Skin of body (tissue), 2 donors: ENCODE results near the gene NAV2. TPM values are rescaled to one million over a fixed set of nuclear protein-coding genes. Genes with fewer than 3 reads are reported as not detected.

Experiments used
- DNase-seq: peaks from one replicate; lab custom pipeline; 2025; lab: John Stamatoyannopoulos, UW
- total RNA-seq: library from RNA; depleted of rRNA; stranded (reverse); fragments of >200 nt; gene quantifications from one replicate; pipeline ENCODE4 v1.2.3, GENCODE V29; 2014

Gene NAV2
- total RNA-seq, 1 donor from 2014 or later, result 13.6 TPM

GRCh38 chr11:19687392-19687791 is 25.2 kb upstream of the NAV2 start:
- DNase-seq, result no peak

- no peak for DNase-seq
Measured at GRCh38 chr11:19689281-19690000, 23.2 kb upstream of the NAV2 start.

GRCh38 chr11:19690885-19691284 is 21.8 kb upstream of the NAV2 start:
- no peak for DNase-seq

- no peak for DNase-seq
Measured at GRCh38 chr11:19691815-19692500, 20.7 kb upstream of the NAV2 start.

DNA sequence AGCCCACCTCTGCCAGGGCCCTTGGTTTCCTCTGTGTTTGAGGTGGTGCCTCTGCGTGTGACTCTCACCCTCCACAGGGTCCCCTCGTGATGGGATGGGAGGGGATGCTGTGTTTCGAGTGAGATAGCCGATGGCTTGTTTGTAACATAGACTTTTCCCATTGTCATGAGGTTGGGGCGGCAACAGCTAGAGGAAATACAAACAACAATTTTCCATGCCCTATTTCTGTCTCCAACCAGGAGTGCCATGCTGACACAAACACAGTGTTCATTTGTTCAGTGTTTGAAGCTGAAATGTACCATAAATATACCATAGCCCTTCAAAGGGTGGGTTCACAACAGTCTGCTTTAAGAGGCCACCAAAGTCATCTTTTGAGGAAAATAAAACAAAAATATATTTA is 19.5 kb upstream of the NAV2 start:
- no peak for DNase-seq

- DNase-seq, result no peak
Measured at GRCh38 chr11:19694796-19695345, 17.8 kb upstream of the NAV2 start.

DNA sequence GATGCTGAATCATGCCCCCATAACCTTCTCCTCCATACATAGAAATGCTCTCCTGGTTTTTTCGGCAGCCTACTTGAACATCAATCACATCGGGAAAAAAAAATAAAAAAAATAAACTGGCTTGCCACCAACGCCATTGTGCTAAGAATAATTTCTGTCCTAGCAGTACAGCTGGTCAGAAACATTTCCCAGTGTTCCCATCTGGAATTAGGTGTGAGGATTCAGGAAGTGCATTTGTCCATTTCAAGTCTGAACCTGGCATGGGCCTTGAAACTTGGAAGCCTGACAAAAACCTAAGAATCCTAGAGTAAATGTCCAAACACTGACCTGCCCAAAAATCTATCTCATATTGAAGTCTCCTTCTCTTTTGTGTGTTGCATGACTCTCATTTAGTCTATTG is 16.6 kb upstream of the NAV2 start:
- DNase-seq, result no peak

GRCh38 chr11:19696904-19697303 is 15.7 kb upstream of the NAV2 start:
- DNase-seq, result no peak

- no peak for DNase-seq
Measured at GRCh38 chr11:19697721-19698121, 14.9 kb upstream of the NAV2 start.

GRCh38 chr11:19698493-19699292 is 13.9 kb upstream of the NAV2 start:
- no peak for DNase-seq

GRCh38 chr11:19701421-19701820 is 11.2 kb upstream of the NAV2 start:
- no peak for DNase-seq

- no peak for DNase-seq
Measured at GRCh38 chr11:19702620-19703019, 10.0 kb upstream of the NAV2 start.

GRCh38 chr11:19703211-19703610 is 9.4 kb upstream of the NAV2 start:
- no peak for DNase-seq

DNA sequence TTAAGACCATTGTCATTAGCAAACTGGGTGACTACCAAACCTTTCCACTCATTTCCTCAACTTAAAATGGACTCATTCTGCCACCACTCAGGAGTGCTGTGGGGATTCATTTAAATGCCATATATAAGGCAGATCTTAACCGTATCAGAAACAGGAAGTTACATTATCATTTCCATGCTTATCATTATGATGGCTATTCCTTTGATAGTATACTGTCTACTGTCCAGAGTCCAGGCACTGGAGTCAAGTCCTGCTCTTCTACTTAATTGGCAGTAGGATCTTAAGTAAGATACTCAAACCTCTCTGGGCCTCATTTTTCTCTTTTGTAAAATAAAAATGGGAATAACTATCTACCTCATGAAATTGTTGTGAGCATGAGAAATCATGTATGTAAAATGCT is 8.4 kb upstream of the NAV2 start:
- DNase-seq, result no peak

DNA sequence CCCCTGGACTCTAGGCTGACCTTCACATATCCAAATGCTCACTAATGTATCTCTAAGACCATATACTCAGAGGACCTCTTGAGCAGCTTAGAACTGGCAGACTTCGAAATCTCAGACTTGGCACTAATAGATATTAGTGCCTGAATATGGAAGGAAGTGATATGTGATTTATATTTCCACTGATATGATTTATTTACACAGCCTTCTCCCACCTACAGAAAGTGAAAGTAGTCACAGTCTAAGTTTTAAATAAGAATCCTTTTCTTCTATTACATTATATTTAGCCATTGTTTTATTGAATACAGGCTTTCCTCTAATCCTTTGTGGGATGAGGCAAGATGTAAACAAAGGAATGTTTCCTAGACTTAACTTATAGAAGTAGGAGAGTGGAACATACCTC is 6.7 kb upstream of the NAV2 start:
- DNase-seq, result no peak

DNA sequence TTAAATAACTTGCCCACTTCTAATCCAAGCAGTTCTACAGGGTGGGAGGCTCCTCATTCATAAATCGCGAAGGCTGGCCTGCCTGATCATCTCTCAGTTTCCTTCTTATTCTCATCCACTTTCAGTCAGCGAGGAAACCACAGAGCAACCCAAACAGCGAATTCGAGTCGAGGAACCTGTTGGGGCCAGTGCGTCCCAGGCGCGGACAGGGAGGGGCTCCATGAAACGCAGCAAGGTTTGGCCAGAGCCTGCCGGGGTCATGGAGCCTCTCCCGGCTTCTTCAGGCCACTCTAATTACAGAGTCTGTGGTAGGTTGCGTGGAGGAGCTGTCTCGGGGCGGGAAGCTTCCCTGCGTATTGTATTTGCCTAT is 741 bp upstream of the NAV2 start:
- DNase-seq, result no peak

- DNase-seq, result no peak
Measured at GRCh38 chr11:19713196-19714021, 772 bp downstream of the NAV2 start.

DNA sequence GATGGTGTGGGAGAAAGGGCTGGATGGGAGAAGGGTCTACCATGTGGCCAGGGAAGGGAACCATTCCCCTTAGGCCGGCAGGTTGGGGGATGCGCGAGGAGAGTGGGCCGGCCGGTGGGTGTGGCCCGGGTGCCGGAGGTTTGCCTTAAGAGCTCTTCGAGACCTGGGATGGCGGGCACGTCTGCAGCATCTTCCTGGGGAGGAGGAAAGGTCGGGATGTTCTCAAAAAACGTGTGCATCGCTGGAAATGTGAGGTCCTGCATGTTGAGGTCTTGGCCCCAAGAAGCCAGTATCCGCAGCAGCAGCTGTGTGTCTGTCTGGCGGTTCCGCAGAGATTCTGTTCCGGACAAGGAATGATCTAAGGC is 1.4 kb downstream of the NAV2 start:
- no peak for DNase-seq

GRCh38 chr11:19714387-19715363 is 2.0 kb downstream of the NAV2 start:
- no peak for DNase-seq

- DNase-seq, result no peak
Measured at GRCh38 chr11:19715373-19715772, 2.7 kb downstream of the NAV2 start.
